Activated T-cell treated with anti-CD3 and anti-CD28 coated beads, Interleukin-2, amount 50 U/mL, for 4 hours (primary cell): Measurements from ENCODE around the gene KCTD15. TPM values are rescaled to one million over a fixed set of nuclear protein-coding genes. Genes with fewer than 3 reads are reported as not detected.

Experiments used
- ATAC-seq, 2 donors: fragments of 200-7000 bp; cut with Tn5 transposase; one replicate each; pipeline ENCODE4 v1.10.0; 2021
- DNase-seq: peaks from one replicate; pipeline ENCODE4 v3.0.0-alpha.2; 2020
- H3K27me3 Mint-ChIP-seq: one replicate; pipeline ENCODE4 v1.8.0; 2021; ENCODE audit warnings: low read depth, mixed read lengths
- H3K36me3 Mint-ChIP-seq: one replicate; pipeline ENCODE4 v1.8.0; 2022; ENCODE audit warnings: mixed read lengths; ENCODE audit not compliant: insufficient read depth
- H3K4me1 Mint-ChIP-seq: one replicate; pipeline ENCODE4 v1.8.0; 2021; ENCODE audit warnings: low read depth, mixed read lengths
- H3K4me3 Mint-ChIP-seq: one replicate; pipeline ENCODE4 v1.8.0; 2021; ENCODE audit warnings: mild to moderate bottlenecking, moderate library complexity, mixed read lengths
- H3K9me3 Mint-ChIP-seq: one replicate; pipeline ENCODE4 v1.8.0; 2021; ENCODE audit warnings: mixed read lengths
- total RNA-seq, 3 donors: library from RNA; stranded (reverse); gene quantifications; one replicate each; pipeline ENCODE4 v1.2.1, GENCODE V29; 2021

KCTD15 gene
- total RNA-seq, 3 donors from 2014 or later = 8.0 to 19.8 (median 11.8) TPM

DNA sequence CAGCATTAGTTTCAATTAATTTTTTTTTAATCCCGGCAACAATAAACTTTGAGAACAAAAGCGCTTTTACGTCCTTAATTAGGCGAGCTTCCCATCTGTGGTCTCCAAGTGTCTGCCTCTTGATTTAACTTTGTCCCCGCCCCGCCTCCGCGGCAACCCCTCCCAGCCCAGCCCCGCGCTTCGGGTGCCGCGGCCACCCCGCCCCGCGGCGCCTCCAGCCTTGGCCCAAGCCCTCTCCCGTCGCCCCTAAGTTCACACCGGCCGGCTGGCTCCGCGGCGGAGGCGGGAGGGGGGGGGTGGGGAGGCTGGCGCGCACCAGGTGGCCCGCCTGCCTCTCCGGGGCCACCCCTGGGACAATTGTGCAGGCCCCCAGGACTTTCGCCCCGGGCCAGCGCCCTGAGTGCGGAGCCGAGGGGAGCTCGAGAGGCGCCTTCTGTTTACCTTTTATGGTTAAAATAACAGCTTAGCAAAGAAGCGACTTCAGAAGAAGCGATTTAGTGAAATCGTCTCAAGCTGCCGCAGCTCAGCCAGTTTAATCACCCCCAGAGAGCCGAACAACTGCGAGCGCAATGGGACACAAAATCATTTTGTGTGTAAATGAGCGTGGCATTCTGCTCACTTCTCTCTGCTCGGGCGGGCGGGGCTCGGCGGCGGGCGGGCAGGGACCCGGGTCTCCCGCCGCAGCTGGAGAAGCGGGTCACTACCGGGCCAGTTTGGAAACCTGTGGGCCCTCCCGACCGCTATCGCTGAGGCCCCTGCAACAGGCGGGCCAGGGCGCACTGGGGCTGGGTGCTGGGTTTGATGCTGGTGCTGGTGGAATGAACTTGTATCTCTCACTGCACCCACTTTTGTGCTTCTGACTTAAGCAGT, 1.4 kb downstream of the KCTD15 start:
- ATAC-seq (no peak), DNase-seq (no peak)
- H3K4me1 Mint-ChIP-seq = peaks cover 3% of the 10 kb centered on the region
- H3K27me3 Mint-ChIP-seq = peaks cover 27% of the 10 kb centered on the region
- no peaks in the 10 kb centered on the region for H3K9me3 Mint-ChIP-seq
- H3K4me3 Mint-ChIP-seq = peak overlapping the region; percentile 79
- no peaks in the 10 kb centered on the region for H3K36me3 Mint-ChIP-seq

DNA sequence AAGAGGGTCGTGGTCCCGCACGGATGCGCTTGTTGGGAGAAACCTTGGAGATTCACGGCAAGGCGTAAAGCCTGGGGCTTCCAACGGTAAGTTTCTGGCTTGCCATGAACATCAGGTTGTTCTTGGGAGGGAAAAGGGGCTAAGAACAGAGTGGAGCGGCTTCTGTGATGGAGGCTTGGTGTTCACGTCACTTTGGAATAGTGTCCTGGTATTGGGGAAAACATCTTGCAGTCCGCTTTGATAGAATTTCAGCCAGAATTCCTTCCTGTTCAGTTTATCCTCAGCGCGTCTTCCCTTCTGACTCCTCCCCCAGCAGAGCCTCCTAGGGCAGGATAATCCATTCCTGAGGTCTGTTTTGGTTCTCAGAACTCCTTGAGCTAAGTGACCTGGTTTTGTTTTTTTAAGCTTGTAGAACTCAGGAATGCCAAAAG, 2.0 kb downstream of the KCTD15 start:
- ATAC-seq (no peak), DNase-seq (no peak)
- H3K4me3 Mint-ChIP-seq = no peak overlapping the region
- H3K9me3 Mint-ChIP-seq = no peaks in the 10 kb centered on the region
- no peaks in the 10 kb centered on the region for H3K36me3 Mint-ChIP-seq
- peaks cover 22% of the 10 kb centered on the region for H3K27me3 Mint-ChIP-seq
- H3K4me1 Mint-ChIP-seq = peaks cover 3% of the 10 kb centered on the region

DNA sequence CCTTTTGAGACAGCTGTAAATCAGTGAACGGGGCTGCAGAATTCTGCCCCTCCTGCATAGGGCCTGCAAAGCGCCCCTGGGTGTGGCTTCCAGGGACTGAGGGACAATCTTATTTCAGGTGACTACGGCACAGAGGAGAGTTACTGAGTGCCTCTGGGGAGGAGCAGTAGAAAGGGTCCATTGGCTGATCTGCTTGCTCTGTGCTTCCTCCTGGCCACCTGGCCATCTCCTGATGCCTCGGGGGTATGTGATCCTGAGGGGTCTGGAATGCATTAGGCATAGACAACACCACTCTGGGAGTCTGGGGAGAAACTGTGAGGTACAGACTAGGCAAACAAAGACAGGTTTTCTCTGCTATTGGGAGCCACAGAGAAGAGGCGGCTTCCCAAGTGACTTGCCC, 2.8 kb downstream of the KCTD15 start:
- peaks cover 16% of the 10 kb centered on the region for H3K27me3 Mint-ChIP-seq
- H3K4me3 Mint-ChIP-seq = no peak overlapping the region
- peaks cover 3% of the 10 kb centered on the region for H3K4me1 Mint-ChIP-seq
- no peak for ATAC-seq
- no peak for DNase-seq
- H3K9me3 Mint-ChIP-seq = no peaks in the 10 kb centered on the region
- no peaks in the 10 kb centered on the region for H3K36me3 Mint-ChIP-seq

DNA sequence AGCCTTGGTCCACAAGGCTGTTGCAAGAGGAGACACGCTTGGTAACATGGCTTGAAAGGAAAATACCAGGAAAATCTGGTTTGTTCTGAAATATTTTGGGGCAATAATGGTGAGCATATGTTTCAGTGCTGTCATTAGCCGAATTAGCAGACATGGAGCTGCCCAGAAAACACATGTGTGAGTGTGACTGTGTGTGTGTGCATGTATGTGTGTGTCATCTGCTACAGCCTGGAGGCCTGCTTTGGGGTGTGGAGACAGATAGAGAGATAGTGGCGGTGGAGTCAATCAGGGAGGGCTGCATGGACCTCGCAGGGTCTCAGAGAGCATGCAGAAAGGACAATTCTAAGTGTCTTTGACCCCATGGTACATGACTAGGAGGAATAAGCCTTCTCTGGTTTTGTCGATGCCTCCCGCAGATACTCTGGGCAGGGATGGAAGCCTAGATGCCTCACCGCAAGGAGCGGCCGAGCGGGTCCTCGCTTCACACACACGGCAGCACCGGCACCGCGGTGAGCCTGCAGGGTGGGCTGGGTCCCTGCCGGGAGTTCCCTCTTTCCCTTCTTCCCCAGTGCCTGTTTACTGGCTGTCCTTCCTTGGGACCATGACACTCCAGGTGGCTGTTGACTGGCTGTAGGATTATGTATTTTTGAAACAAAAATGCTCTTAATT, 3.5 kb downstream of the KCTD15 start:
- Mint-ChIP-seq H3K9me3 (no peaks in the 10 kb centered on the region), H3K4me1 (peaks cover 3% of the 10 kb centered on the region), H3K4me3 (no peak overlapping the region), H3K36me3 (no peaks in the 10 kb centered on the region), H3K27me3 (peaks cover 12% of the 10 kb centered on the region)
- ATAC-seq (no peak), DNase-seq (no peak)

DNA sequence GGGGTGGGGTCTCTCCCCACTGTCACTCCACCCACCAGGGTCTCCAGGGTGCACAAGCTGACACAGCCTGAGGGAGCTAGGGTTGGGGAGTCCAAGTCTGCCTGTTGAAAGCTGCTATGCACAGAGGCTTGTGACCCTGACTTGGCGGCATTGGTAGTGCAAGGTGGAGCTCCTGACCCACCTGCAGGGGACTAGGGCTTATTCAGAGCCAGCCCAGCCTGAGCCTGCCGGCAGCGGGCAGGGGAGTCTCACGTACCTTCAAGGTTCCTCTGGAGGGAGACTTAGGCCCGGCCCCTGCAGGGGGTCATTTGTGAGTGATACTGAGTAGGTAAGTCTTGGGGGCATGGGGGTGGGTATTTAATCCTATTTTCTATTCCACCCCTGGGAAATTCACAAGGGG, 4.7 kb downstream of the KCTD15 start:
- Mint-ChIP-seq H3K27me3 (peaks cover 12% of the 10 kb centered on the region), H3K9me3 (no peaks in the 10 kb centered on the region), H3K36me3 (no peaks in the 10 kb centered on the region), H3K4me3 (no peak overlapping the region), H3K4me1 (peaks cover 9% of the 10 kb centered on the region)
- DNase-seq = no peak
- no peak for ATAC-seq

DNA sequence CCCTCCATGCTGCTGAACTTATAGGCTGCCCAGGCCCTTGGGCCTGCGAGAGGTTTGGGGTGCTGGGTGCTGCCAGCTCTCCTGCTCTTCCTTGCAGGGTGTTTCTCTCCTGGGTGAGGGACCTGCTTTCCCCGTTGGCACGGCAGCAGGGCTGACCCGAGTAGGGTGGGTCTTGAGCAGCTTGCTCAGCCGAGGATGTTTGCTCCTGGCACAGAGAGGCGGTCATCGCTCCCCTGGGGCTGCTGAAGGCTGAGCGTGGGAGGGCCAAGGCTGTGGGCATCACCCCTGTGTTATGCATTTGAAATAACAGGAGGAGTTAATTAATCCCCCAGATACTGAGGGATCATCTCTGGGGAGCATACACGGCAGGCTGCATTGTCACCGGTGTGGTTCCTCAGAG, 5.3 kb downstream of the KCTD15 start:
- Mint-ChIP-seq H3K27me3 (peaks cover 12% of the 10 kb centered on the region), H3K36me3 (no peaks in the 10 kb centered on the region), H3K9me3 (no peaks in the 10 kb centered on the region), H3K4me1 (peaks cover 14% of the 10 kb centered on the region), H3K4me3 (no peak overlapping the region)
- no peak for ATAC-seq
- DNase-seq = no peak

DNA sequence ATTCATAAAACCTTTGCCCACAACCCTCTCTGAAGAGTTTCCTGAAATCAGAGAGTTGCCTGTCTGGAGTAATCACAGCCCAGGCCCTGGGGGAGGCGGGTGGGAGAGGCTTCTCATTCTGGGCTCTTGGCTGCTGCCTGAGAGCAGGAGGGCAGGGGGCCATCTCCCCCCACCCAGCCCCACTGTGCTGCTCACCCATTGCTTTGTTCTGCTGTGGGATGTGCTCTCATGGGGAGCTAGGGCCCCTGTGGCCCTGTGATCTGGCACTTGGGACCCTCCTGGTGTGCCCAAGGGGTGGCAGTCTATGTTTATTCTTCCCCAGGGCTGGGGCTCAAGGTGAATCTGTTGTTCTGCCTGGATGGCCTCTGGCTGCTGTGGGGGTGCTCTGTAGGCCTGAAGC, 6.1 kb downstream of the KCTD15 start:
- peaks cover 12% of the 10 kb centered on the region for H3K4me1 Mint-ChIP-seq
- H3K4me3 Mint-ChIP-seq = no peak overlapping the region
- H3K9me3 Mint-ChIP-seq = no peaks in the 10 kb centered on the region
- ATAC-seq = no peak
- no peak for DNase-seq
- H3K36me3 Mint-ChIP-seq = no peaks in the 10 kb centered on the region
- peaks cover 12% of the 10 kb centered on the region for H3K27me3 Mint-ChIP-seq

DNA sequence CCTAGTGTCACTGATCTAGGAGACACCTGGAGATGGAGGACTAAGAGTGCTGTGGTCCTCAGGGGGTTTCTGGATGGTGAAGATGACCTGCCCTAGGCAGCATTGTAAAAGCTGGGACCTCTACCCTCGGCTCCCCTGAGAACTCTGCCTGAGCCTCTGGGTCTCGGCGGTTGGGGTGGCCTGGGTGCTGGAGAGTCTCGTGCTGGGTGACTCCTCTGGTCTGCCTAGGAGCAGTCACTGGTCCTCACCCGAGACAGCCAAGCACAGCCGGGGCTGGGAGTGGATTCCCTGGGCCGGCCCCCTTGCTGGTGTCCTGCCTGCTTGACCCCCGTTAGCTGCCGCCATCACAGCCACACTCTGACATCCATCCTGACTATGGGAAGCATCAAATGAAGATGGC, 6.7 kb downstream of the KCTD15 start:
- Mint-ChIP-seq H3K36me3 (no peaks in the 10 kb centered on the region), H3K27me3 (peaks cover 12% of the 10 kb centered on the region), H3K4me3 (no peak overlapping the region), H3K4me1 (peaks cover 12% of the 10 kb centered on the region), H3K9me3 (no peaks in the 10 kb centered on the region)
- DNase-seq (no peak), ATAC-seq (no peak)

DNA sequence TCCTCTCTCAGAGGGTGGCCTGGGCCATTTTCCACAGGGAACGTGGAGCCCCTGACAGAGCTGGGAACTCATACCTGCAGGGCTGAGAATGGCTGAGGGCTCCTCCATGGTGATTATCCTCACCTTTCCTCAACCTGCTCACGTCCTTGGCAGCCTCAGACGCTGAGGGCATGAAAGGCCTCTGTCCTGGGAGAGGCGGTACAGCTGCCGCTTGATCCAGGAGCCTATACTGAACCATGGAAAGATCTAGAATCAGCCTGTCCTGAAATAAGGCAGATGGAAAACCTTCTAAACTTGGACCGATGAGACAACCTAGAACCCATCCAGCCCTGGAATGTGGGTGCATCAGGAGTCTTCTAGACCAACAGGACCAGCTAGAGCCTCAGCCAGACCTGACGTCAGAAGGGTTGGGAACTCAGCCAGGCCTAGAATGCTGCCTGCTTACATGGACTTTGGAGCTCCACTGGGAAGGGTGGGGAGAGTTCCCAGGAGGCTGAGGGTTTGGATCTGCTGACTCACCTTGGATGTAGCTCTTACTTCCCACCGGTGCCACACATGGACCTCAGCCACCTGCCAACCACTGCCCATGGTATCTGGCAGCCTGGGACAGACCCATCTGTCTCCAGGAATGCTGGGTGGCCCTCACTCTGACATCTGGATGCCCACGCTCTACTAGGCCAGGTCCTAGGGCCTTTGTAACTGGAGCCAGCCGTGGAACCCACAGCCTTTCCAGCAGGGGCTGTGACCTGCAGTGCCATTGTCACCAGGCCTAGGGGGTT, 7.5 kb downstream of the KCTD15 start:
- H3K36me3 Mint-ChIP-seq = no peaks in the 10 kb centered on the region
- ATAC-seq (no peak), DNase-seq (no peak)
- H3K9me3 Mint-ChIP-seq = no peaks in the 10 kb centered on the region
- H3K4me3 Mint-ChIP-seq = no peak overlapping the region
- H3K27me3 Mint-ChIP-seq = peaks cover 4% of the 10 kb centered on the region
- peaks cover 12% of the 10 kb centered on the region for H3K4me1 Mint-ChIP-seq

DNA sequence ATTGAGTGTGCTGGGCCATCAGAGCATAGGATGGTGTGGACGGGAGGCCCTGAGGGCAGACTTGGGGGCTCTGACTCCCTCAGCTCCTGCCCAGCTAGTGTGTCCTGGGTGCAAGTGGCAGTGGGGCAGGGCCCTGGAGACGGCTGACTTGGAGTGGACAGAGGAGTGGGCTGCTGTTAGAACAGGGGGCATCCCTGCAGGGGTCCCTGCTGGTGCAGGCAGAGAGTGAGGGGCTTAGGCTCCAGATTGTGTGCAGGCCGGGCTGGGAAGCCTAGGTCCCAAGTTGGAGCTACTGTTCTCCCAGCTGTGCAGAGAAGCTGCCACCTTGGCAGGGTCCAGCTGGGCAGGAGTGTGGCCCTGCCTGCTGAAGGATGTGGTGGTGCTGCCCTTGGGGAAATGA, 8.6 kb downstream of the KCTD15 start:
- Mint-ChIP-seq H3K36me3 (no peaks in the 10 kb centered on the region), H3K4me3 (no peak overlapping the region), H3K27me3 (no peaks in the 10 kb centered on the region), H3K9me3 (no peaks in the 10 kb centered on the region), H3K4me1 (peaks cover 12% of the 10 kb centered on the region)
- ATAC-seq = no peak
- no peak for DNase-seq

DNA sequence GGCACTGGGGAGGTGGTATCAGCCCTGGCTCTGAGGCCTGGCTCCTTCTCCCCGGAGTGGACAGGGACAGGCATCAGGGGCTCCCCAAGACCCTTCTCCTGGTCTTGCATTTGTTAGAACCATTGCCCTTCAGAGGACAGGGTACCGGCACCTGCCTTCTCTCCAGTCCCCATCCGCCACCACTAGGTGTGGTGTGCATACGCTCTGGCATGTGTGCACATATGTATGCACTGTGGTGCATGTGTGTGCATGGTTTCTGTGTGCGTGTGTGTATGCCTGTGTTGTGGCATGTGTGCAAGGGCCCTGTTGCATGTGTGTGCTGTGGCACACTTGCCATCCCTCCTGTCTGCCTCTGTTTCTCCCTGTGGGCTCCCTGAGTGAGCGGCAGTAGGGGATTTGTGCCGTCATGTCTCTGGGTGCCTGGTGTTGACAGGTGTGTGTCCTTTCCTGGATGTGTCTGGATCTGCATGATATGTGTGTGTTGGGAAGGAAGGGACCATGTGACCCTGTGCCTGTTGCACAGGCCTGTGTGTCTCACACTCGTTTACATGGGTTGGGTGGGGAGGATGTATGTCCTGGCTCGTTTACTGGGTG, 9.3 kb downstream of the KCTD15 start:
- Mint-ChIP-seq H3K4me1 (peaks cover 12% of the 10 kb centered on the region), H3K36me3 (no peaks in the 10 kb centered on the region), H3K27me3 (no peaks in the 10 kb centered on the region), H3K9me3 (no peaks in the 10 kb centered on the region), H3K4me3 (no peak overlapping the region)
- DNase-seq (no peak), ATAC-seq (no peak)

DNA sequence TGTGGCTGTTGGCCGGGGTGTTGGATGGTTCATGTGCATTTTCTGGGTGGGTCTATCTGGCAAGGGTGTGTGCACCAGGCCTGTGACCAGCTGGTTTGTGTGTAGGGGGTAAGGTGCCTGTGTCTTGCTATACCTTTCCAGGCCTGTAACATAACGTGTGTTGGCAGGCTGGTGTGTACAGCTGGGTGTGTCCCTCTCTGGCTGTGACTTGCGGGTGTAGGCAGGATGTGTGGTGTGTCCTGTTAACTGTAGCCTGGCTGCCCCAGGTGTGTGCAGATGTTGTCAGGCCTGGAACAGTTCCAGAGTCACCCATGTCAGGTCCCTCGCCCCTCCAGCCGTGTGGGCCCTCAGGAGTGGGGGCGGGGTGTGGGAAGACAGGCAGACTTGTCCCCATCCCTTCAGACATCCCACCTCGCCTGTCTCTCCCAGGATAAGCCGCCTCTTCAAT, 9.8 kb downstream of the KCTD15 start:
- H3K27me3 Mint-ChIP-seq = no peaks in the 10 kb centered on the region
- no peaks in the 10 kb centered on the region for H3K36me3 Mint-ChIP-seq
- DNase-seq (no peak), ATAC-seq (no peak)
- no peak overlapping the region for H3K4me3 Mint-ChIP-seq
- no peaks in the 10 kb centered on the region for H3K9me3 Mint-ChIP-seq
- peaks cover 12% of the 10 kb centered on the region for H3K4me1 Mint-ChIP-seq

DNA sequence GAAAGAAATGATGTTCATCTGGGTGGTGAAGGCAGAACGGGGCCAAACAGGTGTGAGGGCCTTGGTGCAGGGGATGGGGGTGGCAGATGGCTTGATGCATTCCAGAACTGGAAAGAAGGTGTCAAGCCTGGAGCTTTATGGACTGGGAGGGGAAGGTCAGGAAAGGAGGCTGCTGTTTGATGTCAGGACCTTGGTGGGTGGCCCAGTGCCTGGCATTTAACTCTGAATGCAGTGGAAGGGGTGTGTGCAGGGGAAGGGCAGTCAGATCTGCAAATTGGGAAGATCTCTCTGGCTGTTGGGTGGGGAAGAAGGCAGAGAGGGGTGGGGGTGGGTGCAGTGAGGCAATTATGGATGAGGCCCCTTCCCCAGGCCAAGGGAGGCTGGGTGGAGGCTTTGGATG, 11.7 kb downstream of the KCTD15 start:
- Mint-ChIP-seq H3K27me3 (no peaks in the 10 kb centered on the region), H3K4me3 (no peak overlapping the region), H3K4me1 (peaks cover 12% of the 10 kb centered on the region), H3K9me3 (no peaks in the 10 kb centered on the region), H3K36me3 (no peaks in the 10 kb centered on the region)
- ATAC-seq (no peak), DNase-seq (no peak)

DNA sequence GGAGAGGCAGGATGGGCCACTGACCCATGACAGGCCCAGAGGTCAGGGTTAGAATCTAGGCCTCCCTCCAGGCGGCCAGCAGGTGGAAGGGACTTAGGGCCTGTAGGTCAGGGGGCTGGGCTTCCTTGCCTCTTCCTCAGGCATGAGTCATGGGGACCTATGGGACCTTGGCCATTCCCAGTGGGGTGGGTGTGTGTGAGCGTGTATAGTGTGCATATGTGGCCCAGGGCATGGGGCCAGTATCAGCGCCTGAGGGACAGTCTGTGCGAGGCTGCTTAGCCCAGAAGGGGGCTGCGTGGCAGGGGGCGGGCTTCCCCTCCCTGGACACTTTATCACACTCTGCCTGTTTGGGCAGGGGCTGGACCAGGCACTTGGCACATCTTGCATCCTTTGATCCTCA, 13.3 kb downstream of the KCTD15 start:
- H3K36me3 Mint-ChIP-seq = no peaks in the 10 kb centered on the region
- H3K4me1 Mint-ChIP-seq = peaks cover 12% of the 10 kb centered on the region
- no peaks in the 10 kb centered on the region for H3K9me3 Mint-ChIP-seq
- no peak for ATAC-seq
- DNase-seq = no peak
- peaks cover 2% of the 10 kb centered on the region for H3K27me3 Mint-ChIP-seq
- no peak overlapping the region for H3K4me3 Mint-ChIP-seq
